ENCODE data around the gene AGAP3.

AGAP3 gene

DNA sequence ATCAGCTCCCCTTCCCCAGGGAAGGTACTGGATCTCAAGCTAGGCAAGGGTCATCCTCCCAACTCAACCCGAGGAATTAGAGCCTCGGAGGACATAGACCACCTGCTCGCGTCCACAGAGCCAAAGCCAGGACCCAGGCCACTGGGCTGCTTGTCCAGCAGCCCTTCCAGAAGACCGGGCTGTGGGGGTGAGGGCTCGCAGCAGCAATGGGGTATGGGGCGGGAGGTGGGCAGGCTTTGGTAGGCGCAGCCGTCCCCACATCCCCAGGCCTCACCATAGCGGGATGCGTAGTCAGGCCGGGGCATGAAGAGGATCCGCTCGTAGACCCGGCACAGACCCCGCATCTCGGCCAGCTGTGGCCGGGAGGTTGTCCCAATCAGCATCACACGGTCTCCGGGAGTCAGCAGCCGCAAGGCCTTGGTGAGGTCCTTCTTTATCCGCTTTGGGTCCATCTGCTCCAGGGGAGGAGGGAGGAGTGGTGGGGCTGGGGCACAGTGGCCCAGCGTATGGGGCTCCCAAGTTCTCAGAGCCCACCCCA lies 105.8 kb downstream of the AGAP3 start:
- DNase-seq = no peak

DNA sequence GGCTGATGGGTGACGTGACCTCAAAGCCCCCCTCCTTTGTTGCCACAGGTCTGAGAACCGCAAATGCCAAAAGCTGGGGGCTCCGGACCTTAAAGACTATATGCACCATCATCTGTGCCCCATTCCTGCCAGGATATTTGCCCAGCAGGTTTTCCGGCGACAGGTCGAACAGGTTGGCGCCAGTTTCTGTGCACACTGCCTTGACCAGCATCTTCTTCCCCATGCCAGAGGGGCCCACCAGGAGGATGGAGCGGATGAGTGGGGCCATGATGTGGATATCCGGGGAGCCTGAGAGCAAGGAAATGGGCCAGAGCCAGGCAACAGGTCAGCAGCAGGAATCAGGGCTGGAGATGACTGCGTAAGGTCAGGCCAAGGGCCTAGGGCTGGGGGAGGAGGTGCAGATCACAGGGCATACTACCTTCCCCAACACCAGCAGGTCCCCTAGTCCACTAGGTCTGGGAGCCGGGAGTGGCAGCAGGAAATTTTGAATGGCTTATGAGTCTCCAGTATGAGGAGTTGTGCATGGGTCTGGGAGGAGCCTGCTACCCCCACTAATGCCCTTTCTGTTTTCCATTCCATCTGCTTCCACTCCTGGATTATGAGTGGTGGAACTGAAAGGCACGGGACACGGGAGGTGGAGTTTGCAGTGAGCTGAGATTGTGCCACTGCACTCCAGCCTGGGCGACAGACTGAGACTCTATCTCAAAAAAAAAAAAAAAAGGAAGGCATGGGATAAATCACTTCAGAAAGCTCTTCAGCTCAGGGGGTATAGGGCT lies 107.1 kb downstream of the AGAP3 start:
- DNase-seq = no peak
